GM23338 (cell line): ENCODE results near the gene ARRDC4. TPM values are rescaled to one million over a fixed set of nuclear protein-coding genes. Genes with fewer than 3 reads are reported as not detected.

Experiments used
- ATAC-seq: fragments of 200-7000 bp; cut with Tn5 transposase; 3 replicates; pipeline ENCODE4 v1.9.1; 2020
- DNase-seq: peaks from one replicate; pipeline ENCODE4 v3.0.0-alpha.2; 2015; ENCODE audit warnings: low spot score
- H2AFZ ChIP-seq: fragments of 200-600 bp; sonication (generic); 2 replicates; pipeline ENCODE4 v1.8.0; 2016; ENCODE audit warnings: antibody characterized with exemption, mild to moderate bottlenecking, moderate library complexity
- H3F3A ChIP-seq: fragments of 200-600 bp; sonication (generic); replicated peaks from 2 replicates; pipeline ENCODE4 v1.8.0; 2017; ENCODE audit warnings: antibody characterized with exemption, mixed run types, low read depth
- H3K27ac ChIP-seq: fragments of 200-600 bp; sonication (generic); 2 replicates; pipeline ENCODE4 v1.6.1; 2016; ENCODE audit warnings: low read depth
- H3K27me3 ChIP-seq: fragments of 200-600 bp; sonication (generic); 2 replicates; pipeline ENCODE4 v1.8.0; 2016; ENCODE audit warnings: mild to moderate bottlenecking, mixed run types, moderate library complexity; ENCODE audit not compliant: insufficient read depth
- H3K36me3 ChIP-seq: fragments of 200-600 bp; sonication (generic); 2 replicates; pipeline ENCODE4 v1.8.0; 2016; ENCODE audit warnings: mild to moderate bottlenecking; ENCODE audit not compliant: insufficient read depth
- H3K4me1 ChIP-seq: fragments of 200-600 bp; sonication (generic); 2 replicates; pipeline ENCODE4 v1.8.0; 2016; ENCODE audit warnings: mild to moderate bottlenecking, moderate library complexity; ENCODE audit not compliant: insufficient read depth
- H3K4me2 ChIP-seq: fragments of 200-600 bp; sonication (generic); 2 replicates; pipeline ENCODE4 v1.7.1; 2017; ENCODE audit warnings: mixed run types
- H3K4me3 ChIP-seq: fragments of 200-600 bp; sonication (generic); 2 replicates; pipeline ENCODE4 v1.6.1; 2016; ENCODE audit warnings: mixed run types
- H3K79me2 ChIP-seq: fragments of 200-600 bp; sonication (generic); replicated peaks from 2 replicates; pipeline ENCODE4 v1.8.0; 2017; ENCODE audit warnings: mild to moderate bottlenecking; ENCODE audit not compliant: insufficient read depth
- H3K9me2 ChIP-seq: fragments of 200-600 bp; sonication (generic); 2 replicates; pipeline ENCODE4 v1.8.0; 2017; ENCODE audit not compliant: insufficient read depth
- H4K20me1 ChIP-seq: fragments of 200-600 bp; sonication (generic); replicated peaks from 2 replicates; pipeline ENCODE4 v1.8.0; 2017; ENCODE audit warnings: mild to moderate bottlenecking; ENCODE audit not compliant: insufficient read depth
- H3K27ac Mint-ChIP-seq: 2 replicates; pipeline ENCODE4 v1.8.0; 2020; ENCODE audit warnings: inconsistent platforms, mild to moderate bottlenecking, moderate library complexity, mixed read lengths
- H3K27me3 Mint-ChIP-seq: 3 replicates; pipeline ENCODE4 v1.8.0; 2022; ENCODE audit warnings: low read depth, mild to moderate bottlenecking, moderate library complexity, mixed read lengths, inconsistent platforms; ENCODE audit not compliant: insufficient read depth, poor library complexity
- H3K36me3 Mint-ChIP-seq: 3 replicates; pipeline ENCODE4 v1.8.0; 2021; ENCODE audit warnings: low read depth, mild to moderate bottlenecking, inconsistent platforms, moderate library complexity, mixed read lengths
- H3K4me1 Mint-ChIP-seq: 3 replicates; pipeline ENCODE4 v1.8.0; 2020; ENCODE audit warnings: mild to moderate bottlenecking, inconsistent platforms, mixed read lengths
- H3K4me3 Mint-ChIP-seq: 3 replicates; pipeline ENCODE4 v1.8.0; 2021; ENCODE audit warnings: moderate library complexity, mild to moderate bottlenecking, inconsistent platforms, mixed read lengths
- H3K9me3 Mint-ChIP-seq: 3 replicates; pipeline ENCODE4 v1.8.0; 2020; ENCODE audit warnings: moderate library complexity, mild to moderate bottlenecking, inconsistent platforms, mixed read lengths
- CREB1 ChIP-seq: fragments of 250-450 bp; sonication (Bioruptor Pico); IDR thresholded peaks from 2 replicates; pipeline ENCODE4 v1.5.0; 2020; ENCODE audit warnings: low read depth, mild to moderate bottlenecking, moderate library complexity
- JUNB ChIP-seq: IDR thresholded peaks from one replicate; pipeline ENCODE4 v1.6.1; 2016; ENCODE audit warnings: antibody characterized with exemption; ENCODE audit not compliant: unreplicated experiment
- NANOG ChIP-seq: IDR thresholded peaks from 2 replicates; pipeline ENCODE4 v1.6.1; 2016; ENCODE audit warnings: antibody characterized with exemption, borderline replicate concordance
- POLR2AphosphoS5 ChIP-seq: IDR thresholded peaks from 2 replicates; pipeline ENCODE4 v1.6.1; 2016; ENCODE audit warnings: antibody characterized with exemption, low read depth
- STAT1 ChIP-seq: IDR thresholded peaks from one replicate; pipeline ENCODE4 v1.6.1; 2016; ENCODE audit warnings: antibody characterized with exemption; ENCODE audit not compliant: unreplicated experiment
- ZNF114 ChIP-seq: fragments of 250-450 bp; sonication (Bioruptor Pico); IDR thresholded peaks from 2 replicates; pipeline ENCODE4 v1.5.0; 2020; ENCODE audit warnings: mild to moderate bottlenecking, moderate library complexity
- ZNF331 ChIP-seq: fragments of 250-450 bp; sonication (Bioruptor Pico); IDR thresholded peaks from 2 replicates; pipeline ENCODE4 v1.5.0; 2020; ENCODE audit warnings: low read depth, mild to moderate bottlenecking, moderate library complexity
- polyA plus RNA-seq: library from polyadenylated mRNA; unstranded; fragments of >200 nt; fragmentation: Nextera tagmentation; extraction: Ambion mirVana; gene quantifications from 2 replicates; pipeline ENCODE4 v1.2.1, GENCODE V29; 2016
- total RNA-seq: library from RNA; depleted of rRNA; stranded (reverse); fragments of >200 nt; shearing (Covaris generic); gene quantifications from 2 replicates; pipeline ENCODE4 v1.2.3, GENCODE V29; 2014
- TF ChIP-seq, protein P1 (sequence below), 2 experiments: fragments of 200-600 bp in 1 of 2; sonication (generic) in 1 of 2; conservative IDR thresholded peaks; 2 replicates each; pipeline versions ENCODE4 v1.5.1 to v1.6.1; 2016 to 2017; ENCODE audit warnings: antibody characterized with exemption in 2 of 2, low read depth in 2 of 2, mild to moderate bottlenecking in 2 of 2, moderate library complexity in 1 of 2
- TF ChIP-seq, protein P2 (sequence below): IDR thresholded peaks from 2 replicates; pipeline ENCODE4 v1.6.1; 2016; ENCODE audit warnings: antibody characterized with exemption
- TF ChIP-seq, protein P3 (sequence below): IDR thresholded peaks from one replicate; pipeline ENCODE4 v1.6.1; 2018; ENCODE audit warnings: antibody characterized with exemption; ENCODE audit not compliant: unreplicated experiment
- TF ChIP-seq, protein P4 (sequence below): fragments of 250-450 bp; sonication (Bioruptor Pico); IDR thresholded peaks from 2 replicates; pipeline ENCODE4 v1.5.0; 2020; ENCODE audit warnings: mild to moderate bottlenecking, moderate library complexity

ARRDC4 gene
- total and polyA plus RNA-seq, 2 experiments from 2014 or later, result 2.0 to 6.9 TPM

DNA sequence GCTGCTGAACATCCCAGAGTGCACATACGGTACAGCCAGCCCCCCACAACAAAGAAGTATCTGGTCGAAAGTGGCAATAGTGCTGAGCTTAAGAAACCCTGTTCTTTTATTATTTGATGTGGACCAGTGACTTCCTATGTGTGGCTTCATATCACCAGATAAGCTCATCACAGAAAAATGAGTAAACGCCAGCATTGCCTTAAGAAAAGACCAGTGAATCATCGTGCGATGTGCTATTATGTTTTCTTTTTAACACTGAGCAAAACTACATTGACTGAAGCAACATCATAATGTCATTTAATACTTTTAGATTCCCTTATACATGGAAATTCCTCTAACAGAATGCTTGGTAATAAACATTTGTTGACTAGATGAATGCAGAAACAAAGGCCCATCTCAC lies 45.2 kb upstream of the ARRDC4 start (continued):
- TF ChIP-seq, protein P1, sequence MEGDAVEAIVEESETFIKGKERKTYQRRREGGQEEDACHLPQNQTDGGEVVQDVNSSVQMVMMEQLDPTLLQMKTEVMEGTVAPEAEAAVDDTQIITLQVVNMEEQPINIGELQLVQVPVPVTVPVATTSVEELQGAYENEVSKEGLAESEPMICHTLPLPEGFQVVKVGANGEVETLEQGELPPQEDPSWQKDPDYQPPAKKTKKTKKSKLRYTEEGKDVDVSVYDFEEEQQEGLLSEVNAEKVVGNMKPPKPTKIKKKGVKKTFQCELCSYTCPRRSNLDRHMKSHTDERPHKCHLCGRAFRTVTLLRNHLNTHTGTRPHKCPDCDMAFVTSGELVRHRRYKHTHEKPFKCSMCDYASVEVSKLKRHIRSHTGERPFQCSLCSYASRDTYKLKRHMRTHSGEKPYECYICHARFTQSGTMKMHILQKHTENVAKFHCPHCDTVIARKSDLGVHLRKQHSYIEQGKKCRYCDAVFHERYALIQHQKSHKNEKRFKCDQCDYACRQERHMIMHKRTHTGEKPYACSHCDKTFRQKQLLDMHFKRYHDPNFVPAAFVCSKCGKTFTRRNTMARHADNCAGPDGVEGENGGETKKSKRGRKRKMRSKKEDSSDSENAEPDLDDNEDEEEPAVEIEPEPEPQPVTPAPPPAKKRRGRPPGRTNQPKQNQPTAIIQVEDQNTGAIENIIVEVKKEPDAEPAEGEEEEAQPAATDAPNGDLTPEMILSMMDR (conservative IDR thresholded peaks at IDR 0.05; ENCODE audit: low read depth in 2 of 2), result no peak

DNA sequence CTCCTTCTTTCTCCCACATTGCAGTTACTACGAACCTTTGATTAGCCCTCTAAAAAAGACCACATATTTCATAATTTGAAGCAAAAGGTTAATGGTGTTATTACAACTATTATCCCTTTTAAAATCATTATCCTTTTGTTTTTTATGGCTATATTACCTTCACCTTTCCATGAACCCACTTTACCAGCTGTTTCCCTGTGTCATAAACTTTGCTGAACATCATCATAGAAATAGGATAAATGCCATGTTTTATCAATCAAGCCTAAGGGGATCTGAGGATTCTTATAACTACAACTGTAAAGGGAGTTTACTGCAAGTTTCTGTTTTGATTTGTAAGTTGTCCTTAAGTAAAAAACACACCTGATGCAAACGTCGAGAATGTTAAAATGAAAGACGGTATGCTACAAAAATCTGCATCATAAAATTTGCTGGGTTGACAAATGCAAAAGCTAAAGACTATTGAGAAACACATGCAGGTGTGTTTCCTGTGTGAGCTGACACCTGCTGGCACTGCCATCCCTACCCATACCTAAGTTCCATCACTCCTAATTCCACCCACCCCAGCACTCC lies 39.1 kb upstream of the ARRDC4 start:
- Histone ChIP-seq H3F3A (no peaks in the 10 kb centered on the region), H3K36me3 (no peaks in the 10 kb centered on the region; the same call in 1 of the 2 replicates), H3K27me3 (no peaks in the 10 kb centered on the region), H2AFZ (no peak overlapping the region), H3K9me2 (no peaks in the 10 kb centered on the region), H3K4me2 (no peak overlapping the region), H3K4me3 (no peak overlapping the region), H3K27ac (no peak overlapping the region), H4K20me1 (no peaks in the 10 kb centered on the region), H3K4me1 (no peaks in the 10 kb centered on the region), H3K79me2 (no peaks in the 10 kb centered on the region)
- Mint-ChIP-seq H3K4me3 (no peak overlapping the region), H3K4me1 (no peaks in the 10 kb centered on the region; the same call in 2 of the 3 replicates), H3K36me3 (peaks cover 4% of the 10 kb centered on the region; the same call in 1 of the 3 replicates), H3K27ac (no peak overlapping the region), H3K27me3 (peaks cover 5% of the 10 kb centered on the region), H3K9me3 (peaks cover 18% of the 10 kb centered on the region; the same call in 2 of the 3 replicates)
- no peak for ATAC-seq
- DNase-seq, result no peak
- TF ChIP-seq ZNF114 (no peak), JUNB (no peak), POLR2AphosphoS5 (no peak), ZNF331 (no peak), STAT1 (no peak), NANOG (no peak), CREB1 (no peak)
- TF ChIP-seq, protein P2, sequence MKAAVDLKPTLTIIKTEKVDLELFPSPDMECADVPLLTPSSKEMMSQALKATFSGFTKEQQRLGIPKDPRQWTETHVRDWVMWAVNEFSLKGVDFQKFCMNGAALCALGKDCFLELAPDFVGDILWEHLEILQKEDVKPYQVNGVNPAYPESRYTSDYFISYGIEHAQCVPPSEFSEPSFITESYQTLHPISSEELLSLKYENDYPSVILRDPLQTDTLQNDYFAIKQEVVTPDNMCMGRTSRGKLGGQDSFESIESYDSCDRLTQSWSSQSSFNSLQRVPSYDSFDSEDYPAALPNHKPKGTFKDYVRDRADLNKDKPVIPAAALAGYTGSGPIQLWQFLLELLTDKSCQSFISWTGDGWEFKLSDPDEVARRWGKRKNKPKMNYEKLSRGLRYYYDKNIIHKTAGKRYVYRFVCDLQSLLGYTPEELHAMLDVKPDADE, result no peak
- TF ChIP-seq, protein P3, sequence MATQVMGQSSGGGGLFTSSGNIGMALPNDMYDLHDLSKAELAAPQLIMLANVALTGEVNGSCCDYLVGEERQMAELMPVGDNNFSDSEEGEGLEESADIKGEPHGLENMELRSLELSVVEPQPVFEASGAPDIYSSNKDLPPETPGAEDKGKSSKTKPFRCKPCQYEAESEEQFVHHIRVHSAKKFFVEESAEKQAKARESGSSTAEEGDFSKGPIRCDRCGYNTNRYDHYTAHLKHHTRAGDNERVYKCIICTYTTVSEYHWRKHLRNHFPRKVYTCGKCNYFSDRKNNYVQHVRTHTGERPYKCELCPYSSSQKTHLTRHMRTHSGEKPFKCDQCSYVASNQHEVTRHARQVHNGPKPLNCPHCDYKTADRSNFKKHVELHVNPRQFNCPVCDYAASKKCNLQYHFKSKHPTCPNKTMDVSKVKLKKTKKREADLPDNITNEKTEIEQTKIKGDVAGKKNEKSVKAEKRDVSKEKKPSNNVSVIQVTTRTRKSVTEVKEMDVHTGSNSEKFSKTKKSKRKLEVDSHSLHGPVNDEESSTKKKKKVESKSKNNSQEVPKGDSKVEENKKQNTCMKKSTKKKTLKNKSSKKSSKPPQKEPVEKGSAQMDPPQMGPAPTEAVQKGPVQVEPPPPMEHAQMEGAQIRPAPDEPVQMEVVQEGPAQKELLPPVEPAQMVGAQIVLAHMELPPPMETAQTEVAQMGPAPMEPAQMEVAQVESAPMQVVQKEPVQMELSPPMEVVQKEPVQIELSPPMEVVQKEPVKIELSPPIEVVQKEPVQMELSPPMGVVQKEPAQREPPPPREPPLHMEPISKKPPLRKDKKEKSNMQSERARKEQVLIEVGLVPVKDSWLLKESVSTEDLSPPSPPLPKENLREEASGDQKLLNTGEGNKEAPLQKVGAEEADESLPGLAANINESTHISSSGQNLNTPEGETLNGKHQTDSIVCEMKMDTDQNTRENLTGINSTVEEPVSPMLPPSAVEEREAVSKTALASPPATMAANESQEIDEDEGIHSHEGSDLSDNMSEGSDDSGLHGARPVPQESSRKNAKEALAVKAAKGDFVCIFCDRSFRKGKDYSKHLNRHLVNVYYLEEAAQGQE, result no peak
- TF ChIP-seq, protein P4, sequence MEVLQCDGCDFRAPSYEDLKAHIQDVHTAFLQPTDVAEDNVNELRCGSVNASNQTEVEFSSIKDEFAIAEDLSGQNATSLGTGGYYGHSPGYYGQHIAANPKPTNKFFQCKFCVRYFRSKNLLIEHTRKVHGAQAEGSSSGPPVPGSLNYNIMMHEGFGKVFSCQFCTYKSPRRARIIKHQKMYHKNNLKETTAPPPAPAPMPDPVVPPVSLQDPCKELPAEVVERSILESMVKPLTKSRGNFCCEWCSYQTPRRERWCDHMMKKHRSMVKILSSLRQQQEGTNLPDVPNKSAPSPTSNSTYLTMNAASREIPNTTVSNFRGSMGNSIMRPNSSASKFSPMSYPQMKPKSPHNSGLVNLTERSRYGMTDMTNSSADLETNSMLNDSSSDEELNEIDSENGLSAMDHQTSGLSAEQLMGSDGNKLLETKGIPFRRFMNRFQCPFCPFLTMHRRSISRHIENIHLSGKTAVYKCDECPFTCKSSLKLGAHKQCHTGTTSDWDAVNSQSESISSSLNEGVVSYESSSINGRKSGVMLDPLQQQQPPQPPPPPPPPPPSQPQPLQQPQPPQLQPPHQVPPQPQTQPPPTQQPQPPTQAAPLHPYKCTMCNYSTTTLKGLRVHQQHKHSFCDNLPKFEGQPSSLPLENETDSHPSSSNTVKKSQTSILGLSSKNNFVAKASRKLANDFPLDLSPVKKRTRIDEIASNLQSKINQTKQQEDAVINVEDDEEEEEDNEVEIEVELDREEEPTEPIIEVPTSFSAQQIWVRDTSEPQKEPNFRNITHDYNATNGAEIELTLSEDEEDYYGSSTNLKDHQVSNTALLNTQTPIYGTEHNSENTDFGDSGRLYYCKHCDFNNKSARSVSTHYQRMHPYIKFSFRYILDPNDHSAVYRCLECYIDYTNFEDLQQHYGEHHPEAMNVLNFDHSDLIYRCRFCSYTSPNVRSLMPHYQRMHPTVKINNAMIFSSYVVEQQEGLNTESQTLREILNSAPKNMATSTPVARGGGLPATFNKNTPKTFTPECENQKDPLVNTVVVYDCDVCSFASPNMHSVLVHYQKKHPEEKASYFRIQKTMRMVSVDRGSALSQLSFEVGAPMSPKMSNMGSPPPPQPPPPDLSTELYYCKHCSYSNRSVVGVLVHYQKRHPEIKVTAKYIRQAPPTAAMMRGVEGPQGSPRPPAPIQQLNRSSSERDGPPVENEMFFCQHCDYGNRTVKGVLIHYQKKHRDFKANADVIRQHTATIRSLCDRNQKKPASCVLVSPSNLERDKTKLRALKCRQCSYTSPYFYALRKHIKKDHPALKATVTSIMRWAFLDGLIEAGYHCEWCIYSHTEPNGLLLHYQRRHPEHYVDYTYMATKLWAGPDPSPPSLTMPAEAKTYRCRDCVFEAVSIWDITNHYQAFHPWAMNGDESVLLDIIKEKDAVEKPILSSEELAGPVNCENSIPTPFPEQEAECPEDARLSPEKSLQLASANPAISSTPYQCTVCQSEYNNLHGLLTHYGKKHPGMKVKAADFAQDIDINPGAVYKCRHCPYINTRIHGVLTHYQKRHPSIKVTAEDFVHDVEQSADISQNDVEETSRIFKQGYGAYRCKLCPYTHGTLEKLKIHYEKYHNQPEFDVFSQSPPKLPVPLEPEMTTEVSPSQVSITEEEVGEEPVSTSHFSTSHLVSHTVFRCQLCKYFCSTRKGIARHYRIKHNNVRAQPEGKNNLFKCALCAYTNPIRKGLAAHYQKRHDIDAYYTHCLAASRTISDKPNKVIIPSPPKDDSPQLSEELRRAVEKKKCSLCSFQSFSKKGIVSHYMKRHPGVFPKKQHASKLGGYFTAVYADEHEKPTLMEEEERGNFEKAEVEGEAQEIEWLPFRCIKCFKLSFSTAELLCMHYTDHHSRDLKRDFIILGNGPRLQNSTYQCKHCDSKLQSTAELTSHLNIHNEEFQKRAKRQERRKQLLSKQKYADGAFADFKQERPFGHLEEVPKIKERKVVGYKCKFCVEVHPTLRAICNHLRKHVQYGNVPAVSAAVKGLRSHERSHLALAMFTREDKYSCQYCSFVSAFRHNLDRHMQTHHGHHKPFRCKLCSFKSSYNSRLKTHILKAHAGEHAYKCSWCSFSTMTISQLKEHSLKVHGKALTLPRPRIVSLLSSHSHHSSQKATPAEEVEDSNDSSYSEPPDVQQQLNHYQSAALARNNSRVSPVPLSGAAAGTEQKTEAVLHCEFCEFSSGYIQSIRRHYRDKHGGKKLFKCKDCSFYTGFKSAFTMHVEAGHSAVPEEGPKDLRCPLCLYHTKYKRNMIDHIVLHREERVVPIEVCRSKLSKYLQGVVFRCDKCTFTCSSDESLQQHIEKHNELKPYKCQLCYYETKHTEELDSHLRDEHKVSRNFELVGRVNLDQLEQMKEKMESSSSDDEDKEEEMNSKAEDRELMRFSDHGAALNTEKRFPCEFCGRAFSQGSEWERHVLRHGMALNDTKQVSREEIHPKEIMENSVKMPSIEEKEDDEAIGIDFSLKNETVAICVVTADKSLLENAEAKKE (CRISPR knock-in tag), result no peak
